Measurements from ENCODE around the gene VAMP2.
A peak's percentile ranks its signal among the peaks of the same experiment; 100 is the strongest.

- TF ChIP-seq TP53 (CRISPR knock-in tag; IDR thresholded peaks at IDR 0.05), result 0 out of 2 replicates have a peak, but pooled peaks have one; percentile 31
- TF ChIP-seq CTCF (IDR thresholded peaks at IDR 0.05), result no peak
- no peak for TF ChIP-seq REST (IDR thresholded peaks at IDR 0.05)
- peak; percentile 33; the same call in 1 of the 2 replicates for TF ChIP-seq MAX (IDR thresholded peaks at IDR 0.05)
- no peak for TF ChIP-seq HDAC2 (IDR thresholded peaks at IDR 0.05)
- no peak for TF ChIP-seq USF2 (IDR thresholded peaks at IDR 0.05)
- no peak for TF ChIP-seq RAD21 (conservative IDR thresholded peaks at IDR 0.05 in 1 of 2, IDR thresholded peaks at IDR 0.05 in 1 of 2)
- TF ChIP-seq POLR2A (IDR thresholded peaks at IDR 0.05; ENCODE audit: low read length), result peak; percentile 89
- TF ChIP-seq RCOR1 (IDR thresholded peaks at IDR 0.05; ENCODE audit: low read depth, low read length), result no peak
- TF ChIP-seq RFX5 (IDR thresholded peaks at IDR 0.05), result no peak
- no peak for TF ChIP-seq ESRRA (IDR thresholded peaks at IDR 0.05; ENCODE audit: borderline replicate concordance, low read length)
- TF ChIP-seq MAFK (IDR thresholded peaks at IDR 0.05; ENCODE audit: partially characterized antibody), result no peak
- TF ChIP-seq CBX8 (IDR thresholded peaks at IDR 0.05), result no peak
- no peak for TF ChIP-seq TFCP2L1 (CRISPR knock-in tag; IDR thresholded peaks at IDR 0.05)
Observed at GRCh38 chr17:8162233-8162996, at the start of gene VAMP2.
